Trophoblast cell (in vitro differentiated cells and primary cell): ENCODE results near the gene DHRS1.

Experiments used
- DNase-seq, 2 donors: peaks; one replicate each; pipeline ENCODE4 v3.0.0-alpha.2; 2016
- H2AFZ ChIP-seq: 2 replicates; pipeline ENCODE4 v1.6.1; 2013; ENCODE audit warnings: low read length, moderate library complexity, mild to moderate bottlenecking; ENCODE audit not compliant: insufficient read depth, poor library complexity
- H2AK5ac ChIP-seq: 2 replicates; pipeline ENCODE4 v1.6.1; 2013; ENCODE audit warnings: mild to moderate bottlenecking, low read length
- H2BK120ac ChIP-seq: 2 replicates; pipeline ENCODE4 v1.6.1; 2013; ENCODE audit warnings: low read length, mild to moderate bottlenecking, moderate library complexity; ENCODE audit not compliant: insufficient read depth, poor library complexity
- H2BK12ac ChIP-seq: 2 replicates; pipeline ENCODE4 v1.6.1; 2013; ENCODE audit warnings: mild to moderate bottlenecking, low read length, moderate library complexity
- H2BK5ac ChIP-seq: 2 replicates; pipeline ENCODE4 v1.6.1; 2013; ENCODE audit warnings: low read length, low read depth, moderate library complexity, mild to moderate bottlenecking; ENCODE audit not compliant: poor library complexity
- H3K14ac ChIP-seq: 2 replicates; pipeline ENCODE4 v1.6.1; 2013; ENCODE audit warnings: mild to moderate bottlenecking, low read length
- H3K18ac ChIP-seq: 2 replicates; pipeline ENCODE4 v1.6.1; 2013; ENCODE audit warnings: mild to moderate bottlenecking, low read length
- H3K23ac ChIP-seq: 2 replicates; pipeline ENCODE4 v1.6.1; 2013; ENCODE audit warnings: low read length
- H3K27ac ChIP-seq: 2 replicates; pipeline ENCODE4 v1.5.1; 2013; ENCODE audit warnings: low read depth, mild to moderate bottlenecking, inconsistent platforms, low read length, moderate library complexity
- H3K27me3 ChIP-seq: 2 replicates; pipeline ENCODE4 v1.6.1; 2013; ENCODE audit warnings: inconsistent platforms, mild to moderate bottlenecking, low read length, moderate library complexity; ENCODE audit not compliant: insufficient read depth
- H3K36me3 ChIP-seq, 2 experiments: 1 replicate in 1 of 2; 2 replicates in 1 of 2; pipeline ENCODE4 v1.6.1; 2013; ENCODE audit warnings: low read length in 2 of 2, mild to moderate bottlenecking in 2 of 2, moderate library complexity in 1 of 2; ENCODE audit not compliant: insufficient read depth in 2 of 2, control insufficient read depth in 1 of 2
- H3K4ac ChIP-seq: 2 replicates; pipeline ENCODE4 v1.6.1; 2013; ENCODE audit warnings: low read depth, mild to moderate bottlenecking, low read length, moderate library complexity
- H3K4me1 ChIP-seq, 2 experiments: 1 replicate in 1 of 2; 2 replicates in 1 of 2; pipeline ENCODE4 v1.6.1; 2013; ENCODE audit warnings: low read length in 2 of 2, mild to moderate bottlenecking in 2 of 2, moderate library complexity in 1 of 2; ENCODE audit not compliant: insufficient read depth in 2 of 2, control insufficient read depth in 1 of 2
- H3K4me2 ChIP-seq: 2 replicates; pipeline ENCODE4 v1.6.1; 2013; ENCODE audit warnings: inconsistent platforms, mild to moderate bottlenecking, low read length, moderate library complexity
- H3K4me3 ChIP-seq: 2 replicates; pipeline ENCODE4 v1.5.1; 2013; ENCODE audit warnings: mild to moderate bottlenecking, low read depth, low read length, inconsistent platforms
- H3K79me1 ChIP-seq: one replicate; pipeline ENCODE4 v1.6.1; 2013; ENCODE audit warnings: low read length
- H3K79me2 ChIP-seq: 2 replicates; pipeline ENCODE4 v1.6.1; 2013; ENCODE audit warnings: low read length, mild to moderate bottlenecking; ENCODE audit not compliant: control insufficient read depth, insufficient read depth, poor library complexity
- H3K9ac ChIP-seq: 2 replicates; pipeline ENCODE4 v1.6.1; 2013; ENCODE audit warnings: mild to moderate bottlenecking, low read length
- H3K9me3 ChIP-seq: 2 replicates; pipeline ENCODE4 v1.6.1; 2013; ENCODE audit warnings: low read depth, mild to moderate bottlenecking, control low read depth, inconsistent platforms, low read length; ENCODE audit not compliant: insufficient read depth
- H4K12ac ChIP-seq: 2 replicates; pipeline ENCODE4 v1.6.1; 2013; ENCODE audit warnings: low read depth, mild to moderate bottlenecking, low read length, moderate library complexity
- H4K8ac ChIP-seq: 2 replicates; pipeline ENCODE4 v1.6.1; 2013; ENCODE audit warnings: low read depth, mild to moderate bottlenecking, low read length, moderate library complexity
- H4K91ac ChIP-seq: one replicate; pipeline ENCODE4 v1.6.1; 2013; ENCODE audit warnings: low read depth, mild to moderate bottlenecking, low read length, moderate library complexity
- WGBS: extraction: QIAGEN DNeasy Blood & Tissue Kit; methylation state at CpG from one replicate; pipeline ENCODE4 v1.1.7; 2013; ENCODE audit warnings: missing lambda C conversion rate; ENCODE audit not compliant: insufficient read length, insufficient coverage; ENCODE audit errors: extremely low coverage; 5-methylcytosine and 5-hydroxymethylcytosine counted together

The DHRS1 gene

DNA sequence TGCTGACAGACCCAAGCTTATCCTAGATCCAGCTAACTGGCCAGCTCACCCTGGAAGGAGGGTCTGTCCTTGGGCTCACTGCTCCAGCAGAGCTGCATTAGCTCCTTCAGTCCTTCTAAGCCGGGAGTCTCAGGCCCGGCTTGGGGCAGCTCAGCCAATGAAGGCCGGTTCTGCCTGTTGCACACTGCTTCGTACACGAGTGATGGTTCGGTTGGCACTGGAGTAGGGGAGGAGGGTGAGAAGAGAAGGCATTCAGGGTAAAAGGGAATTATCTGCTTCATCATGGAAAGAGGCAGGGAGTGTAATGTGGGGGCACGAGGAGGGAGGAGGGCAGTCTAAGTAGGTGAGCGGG lies 38.2 kb upstream of the DHRS1 start:
- Histone ChIP-seq H3K27ac (no peak overlapping the region), H3K36me3 (no peaks in the 10 kb centered on the region), H2AK5ac (no peak overlapping the region), H3K4ac (no peak overlapping the region), H3K4me2 (no peak overlapping the region), H3K9me3 (peaks cover 9% of the 10 kb centered on the region), H3K23ac (no peak overlapping the region), H3K4me1 (peaks cover 27% of the 10 kb centered on the region in 2 experiments), H3K79me1 (peaks cover 4% of the 10 kb centered on the region), H4K12ac (no peak overlapping the region), H3K18ac (no peak overlapping the region), H4K8ac (no peak overlapping the region), H2BK120ac (no peak overlapping the region), H2BK12ac (no peak overlapping the region), H3K4me3 (no peak overlapping the region), H3K79me2 (peaks cover 3% of the 10 kb centered on the region), H3K14ac (no peak overlapping the region), H4K91ac (no peak overlapping the region), H3K9ac (no peak overlapping the region), H2AFZ (no peak overlapping the region), H3K27me3 (peaks cover 43% of the 10 kb centered on the region), H2BK5ac (no peak overlapping the region)
- WGBS: no CpG with 5 or more reads among the region's 8 CpGs
- DNase-seq: no peak

DNA sequence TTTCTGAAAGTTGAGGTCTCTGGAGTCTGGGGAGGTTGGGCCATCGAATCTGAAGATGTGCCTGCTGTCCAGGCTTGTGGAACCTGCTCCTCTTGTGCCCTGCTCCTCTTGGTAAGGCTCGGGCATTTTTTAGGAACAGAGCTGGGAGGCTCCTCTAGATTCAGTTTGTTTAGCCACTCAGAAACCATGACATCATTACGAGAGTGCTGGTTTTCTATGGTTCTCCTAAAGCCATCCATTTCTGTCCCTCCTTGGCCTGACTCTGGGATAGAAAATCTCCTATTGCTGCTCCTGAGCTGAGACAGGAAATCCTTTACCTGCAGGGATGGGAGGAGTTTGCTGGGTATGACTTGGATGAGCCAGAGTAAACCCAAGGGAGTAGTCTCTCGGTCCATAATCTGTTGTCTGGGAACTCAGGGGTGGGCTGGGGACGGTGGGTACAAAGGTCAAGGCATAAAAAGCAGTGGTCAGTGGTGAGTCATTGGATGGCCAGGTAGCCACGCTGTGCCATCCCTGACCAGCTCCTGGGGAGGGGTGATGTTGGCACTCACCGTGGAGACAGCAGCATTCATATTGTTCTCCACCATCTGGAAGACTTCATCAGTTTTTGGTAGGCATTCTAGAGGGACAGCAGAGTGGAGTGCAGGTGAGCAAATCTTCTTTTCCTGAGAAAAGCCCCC lies 37.7 kb upstream of the DHRS1 start:
- no peaks in the 10 kb centered on the region for H3K36me3 ChIP-seq
- no peak overlapping the region for H2BK12ac ChIP-seq
- peaks cover 3% of the 10 kb centered on the region for H3K79me2 ChIP-seq
- no peak overlapping the region for H2AK5ac ChIP-seq
- no peak overlapping the region for H3K9ac ChIP-seq
- H4K8ac ChIP-seq: no peak overlapping the region
- no peak overlapping the region for H3K14ac ChIP-seq
- peaks cover 31 to 32% of the 10 kb centered on the region in 2 experiments for H3K4me1 ChIP-seq
- no peak for DNase-seq
- H4K12ac ChIP-seq: no peak overlapping the region
- no peak overlapping the region for H3K23ac ChIP-seq
- no peak overlapping the region for H3K4me3 ChIP-seq
- H3K9me3 ChIP-seq: peaks cover 11% of the 10 kb centered on the region
- H3K4ac ChIP-seq: no peak overlapping the region
- no peak overlapping the region for H3K4me2 ChIP-seq
- H3K18ac ChIP-seq: no peak overlapping the region
- no peak overlapping the region for H3K27ac ChIP-seq
- H2BK5ac ChIP-seq: no peak overlapping the region
- no peak overlapping the region for H4K91ac ChIP-seq
- H3K27me3 ChIP-seq: peaks cover 43% of the 10 kb centered on the region
- no CpG with 5 or more reads among the region's 7 CpGs for WGBS
- no peak overlapping the region for H2BK120ac ChIP-seq
- H2AFZ ChIP-seq: no peak overlapping the region
- H3K79me1 ChIP-seq: peaks cover 4% of the 10 kb centered on the region

DNA sequence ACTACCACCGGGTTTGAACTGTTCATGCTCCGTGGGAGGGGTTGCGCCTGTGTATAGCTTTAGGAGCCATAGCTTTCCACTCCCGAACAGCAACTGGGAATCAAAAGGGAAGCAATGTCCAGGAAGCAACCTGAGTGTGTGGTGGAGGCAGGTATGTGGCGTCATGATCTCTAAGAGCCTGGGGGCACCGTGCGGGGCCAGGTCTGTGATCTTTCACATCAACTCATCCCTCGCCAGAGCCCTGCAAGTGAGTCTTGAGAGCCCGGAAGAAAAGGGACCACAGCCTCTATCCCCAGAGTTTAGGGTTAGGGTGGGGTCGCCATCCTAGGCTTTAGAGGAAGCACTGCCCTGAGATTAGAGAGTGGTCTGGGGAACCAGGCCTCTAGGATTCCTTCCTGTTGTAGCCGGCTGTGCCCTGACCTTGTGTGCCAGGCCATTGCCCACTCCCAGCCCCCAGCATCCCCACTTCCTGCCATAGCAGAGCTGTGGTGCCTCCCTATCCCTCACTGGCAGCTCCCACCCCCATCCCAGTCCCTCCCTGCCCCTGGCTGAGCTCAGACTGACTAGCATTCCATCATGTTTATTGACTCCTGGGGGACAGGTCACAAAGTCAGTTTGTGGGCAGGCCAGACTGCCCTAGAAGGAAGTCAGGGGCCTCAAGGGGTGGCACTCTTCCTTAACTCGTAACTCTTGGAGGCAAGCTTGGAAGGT lies 36.0 kb upstream of the DHRS1 start:
- Histone ChIP-seq H2BK5ac (no peak overlapping the region), H3K18ac (no peak overlapping the region), H2AK5ac (no peak overlapping the region), H3K23ac (no peak overlapping the region), H3K79me2 (peaks cover 3% of the 10 kb centered on the region), H3K9ac (no peak overlapping the region), H3K79me1 (peaks cover 4% of the 10 kb centered on the region), H3K14ac (peak overlapping the region; percentile 22), H3K27ac (no peak overlapping the region), H4K12ac (peak overlapping the region; percentile 47), H3K4ac (no peak overlapping the region), H2BK12ac (peak overlapping the region; percentile 51), H2AFZ (peak overlapping the region; percentile 24), H3K9me3 (peaks cover 11% of the 10 kb centered on the region), H3K4me1 (peaks cover 32 to 33% of the 10 kb centered on the region in 2 experiments), H3K27me3 (peaks cover 36% of the 10 kb centered on the region), H3K4me3 (no peak overlapping the region), H3K36me3 (no peaks in the 10 kb centered on the region), H3K4me2 (peak overlapping the region; percentile 74), H4K8ac (peak overlapping the region; percentile 63), H4K91ac (peak overlapping the region; percentile 41), H2BK120ac (no peak overlapping the region)
- WGBS: no CpG with 5 or more reads among the region's 12 CpGs
- DNase-seq: no peak

DNA sequence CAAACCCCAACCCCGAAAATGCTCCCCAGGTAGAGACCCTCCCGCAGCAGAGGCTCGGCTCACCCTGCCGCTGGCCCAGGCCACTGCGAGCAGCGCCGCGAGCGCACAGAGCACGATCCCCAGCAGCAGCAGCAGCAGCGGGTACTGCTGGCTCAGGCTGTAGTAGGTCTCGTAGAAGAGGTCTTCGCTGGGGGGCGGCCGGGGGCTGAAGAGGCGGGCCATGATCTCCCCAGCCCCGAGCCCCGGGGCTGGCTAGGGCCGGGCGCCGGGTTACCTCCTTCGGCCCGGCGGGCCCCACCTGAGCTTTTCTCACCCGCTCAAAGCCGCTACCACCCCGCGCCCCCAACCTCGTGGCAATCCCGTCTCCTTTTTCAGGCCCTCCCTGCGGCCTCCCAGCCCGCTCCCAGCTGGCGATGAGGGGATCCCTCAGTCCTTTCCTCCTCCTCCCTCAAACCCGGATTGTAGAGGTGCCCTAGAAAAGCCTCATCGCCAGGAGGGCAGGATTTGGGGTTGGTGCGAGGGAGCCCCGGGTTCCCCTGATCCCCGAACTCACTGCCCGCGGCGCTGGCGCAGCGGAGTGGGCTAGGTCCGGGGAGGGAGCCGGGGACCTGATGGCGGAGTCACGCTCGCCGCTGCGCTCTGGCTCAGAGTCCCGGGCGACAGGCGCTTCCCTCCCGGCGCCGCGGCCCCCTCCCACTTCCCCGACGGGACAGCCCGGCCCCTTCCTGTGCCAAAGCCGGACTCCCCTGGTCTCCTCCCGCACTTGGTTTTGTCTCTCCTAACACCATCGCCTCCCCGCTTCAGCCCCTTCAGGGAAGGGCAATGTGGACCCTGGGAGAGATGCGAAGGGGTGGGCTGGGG lies 35.1 kb upstream of the DHRS1 start, which contains the start of gene ADCY4:
Gene ADCY4, minus strand, starts transcription at position 641 of the 861 bp plus-strand sequence. Its CDS starts 419 bp downstream, at position 222.
- H3K27ac ChIP-seq: no peak within 1 kb of the TSS
- peak within 1 kb of the TSS; percentile 68 for H2AFZ ChIP-seq
- H2BK5ac ChIP-seq: no peak within 1 kb of the TSS
- H3K79me2 ChIP-seq: peaks cover 3% of the 10 kb centered on the region
- peak within 1 kb of the TSS; percentile 63 for H4K8ac ChIP-seq
- no peak within 1 kb of the TSS for H3K9ac ChIP-seq
- peak within 1 kb of the TSS; percentile 47 for H4K12ac ChIP-seq
- H3K14ac ChIP-seq: peak within 1 kb of the TSS; percentile 62
- H2AK5ac ChIP-seq: no peak within 1 kb of the TSS
- H3K4me3 ChIP-seq: peak within 1 kb of the TSS; percentile 62
- H3K27me3 ChIP-seq: peaks cover 26% of the 10 kb centered on the region
- DNase-seq: no peak
- H3K4ac ChIP-seq: no peak within 1 kb of the TSS
- peak within 1 kb of the TSS; percentile 61 for H3K18ac ChIP-seq
- H3K23ac ChIP-seq: no peak within 1 kb of the TSS
- peaks cover 7% of the 10 kb centered on the region for H3K9me3 ChIP-seq
- peaks cover 30 to 32% of the 10 kb centered on the region in 2 experiments for H3K4me1 ChIP-seq
- H2BK120ac ChIP-seq: peak within 1 kb of the TSS; percentile 38
- WGBS: no CpG with 5 or more reads among the region's 65 CpGs
- H3K79me1 ChIP-seq: peaks cover 4% of the 10 kb centered on the region
- peak within 1 kb of the TSS; percentile 74 for H3K4me2 ChIP-seq
- peak within 1 kb of the TSS; percentile 58 for H4K91ac ChIP-seq
- peak within 1 kb of the TSS; percentile 51 for H2BK12ac ChIP-seq
- no peaks in the 10 kb centered on the region for H3K36me3 ChIP-seq
